Vagina (tissue), 2 donors: Measurements from ENCODE around the gene KCNQ2. TPM values are rescaled to one million over a fixed set of nuclear protein-coding genes. Genes with fewer than 3 reads are reported as not detected.

Experiments used
- DNase-seq, 2 donors: peaks; one replicate each; pipeline ENCODE4 v3.0.0-alpha.2; 2017; ENCODE audit errors: extremely low spot score in 2 of 2
- H3K27ac ChIP-seq: fragments of 200-600 bp; sonication (generic); one replicate; pipeline ENCODE4 v1.5.1; 2019
- H3K27me3 ChIP-seq: fragments of 200-600 bp; sonication (generic); one replicate; pipeline ENCODE4 v1.5.1; 2019
- H3K36me3 ChIP-seq, 2 donors: fragments of 200-600 bp; sonication (generic); one replicate each; pipeline ENCODE4 v1.5.1; 2017 to 2019
- H3K4me1 ChIP-seq: fragments of 200-600 bp; sonication (generic); one replicate; pipeline ENCODE4 v1.5.1; 2019
- H3K4me3 ChIP-seq, 2 donors: fragments of 200-600 bp; sonication (generic); 1 replicate in 1 of 2; 2 replicates in 1 of 2; pipeline ENCODE4 v1.5.1; 2016 to 2019
- H3K9me3 ChIP-seq: fragments of 200-600 bp; sonication (generic); one replicate; pipeline ENCODE4 v1.5.1; 2019
- POLR2A ChIP-seq, 2 donors: fragments of 450-650 bp; IDR thresholded peaks; one replicate each; pipeline ENCODE4 v1.6.1; 2017; ENCODE audit warnings: antibody characterized with exemption in 2 of 2, mild to moderate bottlenecking in 2 of 2, moderate library complexity in 2 of 2
- POLR2AphosphoS5 ChIP-seq, 2 donors: sonication (generic); formaldehyde crosslinking; IDR thresholded peaks; one replicate each; pipeline ENCODE4 v1.9.0; 2017; ENCODE audit warnings: antibody characterized with exemption in 2 of 2, mild to moderate bottlenecking in 2 of 2, low read depth in 1 of 2; ENCODE audit not compliant: insufficient read depth in 1 of 2
- intact Hi-C: fragments of 100-400 bp; cut with DNase I; formaldehyde crosslinking; loops from one replicate; pipeline ENCODE4 v1.15.1; 2023
- total RNA-seq: library from RNA; depleted of rRNA; stranded (reverse); fragments of >200 nt; gene quantifications from one replicate; pipeline ENCODE4 v1.2.3, GENCODE V29; 2016
- TF ChIP-seq, protein P1 (sequence below), 3 experiments: fragments of 450-650 bp in 2 of 3; fragments of 200-600 bp in 1 of 3; sonication (generic) in 1 of 3; IDR thresholded peaks; one replicate each; pipeline ENCODE4 v1.5.1; 2017 to 2019; ENCODE audit warnings: antibody characterized with exemption in 3 of 3, mild to moderate bottlenecking in 2 of 3, moderate library complexity in 2 of 3

The KCNQ2 gene
- total RNA-seq, 1 donor from 2014 or later, result 1.2 TPM

DNA sequence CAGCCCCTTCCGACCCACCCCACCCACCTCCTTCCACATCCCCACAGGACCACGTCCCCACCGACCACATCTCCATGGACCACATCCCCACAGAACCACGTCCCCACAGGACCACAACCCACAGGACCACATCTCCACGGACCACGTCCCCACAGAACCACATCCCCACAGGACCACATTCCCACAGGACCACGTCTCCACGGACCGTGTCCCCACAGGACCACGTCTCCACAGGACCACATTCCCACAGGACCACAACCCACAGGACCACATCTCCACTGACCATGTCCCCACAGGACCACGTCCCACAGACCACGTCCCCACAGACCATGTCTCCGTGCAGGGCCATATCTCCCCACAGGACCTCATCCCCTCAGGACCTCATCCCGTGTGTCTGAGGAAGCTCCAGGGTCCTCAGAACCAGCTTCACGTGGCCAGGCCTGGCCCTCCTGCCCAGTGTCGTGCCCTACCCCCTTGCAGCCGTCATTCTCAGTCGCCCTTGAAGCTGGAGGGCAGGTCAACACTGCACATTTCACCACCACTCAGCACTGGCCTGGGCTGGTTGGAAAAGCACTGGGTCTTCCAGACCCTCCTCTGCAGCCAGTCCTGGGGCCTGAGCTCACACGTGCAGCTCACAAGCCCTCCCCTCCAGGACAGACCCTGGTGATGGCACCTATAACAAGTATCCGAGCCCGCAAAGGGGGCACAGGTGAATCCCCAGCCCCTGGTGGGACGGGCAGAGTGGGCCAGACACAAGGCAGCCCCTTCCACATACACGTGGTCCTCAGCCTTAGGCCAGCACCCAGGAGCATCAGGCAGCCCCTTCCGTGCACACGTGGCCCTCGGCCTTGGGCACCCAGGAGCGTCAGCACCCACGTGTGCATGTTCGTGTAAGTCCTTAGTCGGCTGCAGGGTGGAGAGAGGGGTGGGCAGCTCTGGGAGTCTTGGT is 115.2 kb downstream of the KCNQ2 start:
- H3K4me1 ChIP-seq, result peaks cover 13% of the 10 kb centered on the region
- no peaks in the 10 kb centered on the region for H3K9me3 ChIP-seq
- H3K27ac ChIP-seq, result no peak overlapping the region
- TF ChIP-seq POLR2A (IDR thresholded peaks at IDR 0.05), result no peak
- TF ChIP-seq, protein P1, sequence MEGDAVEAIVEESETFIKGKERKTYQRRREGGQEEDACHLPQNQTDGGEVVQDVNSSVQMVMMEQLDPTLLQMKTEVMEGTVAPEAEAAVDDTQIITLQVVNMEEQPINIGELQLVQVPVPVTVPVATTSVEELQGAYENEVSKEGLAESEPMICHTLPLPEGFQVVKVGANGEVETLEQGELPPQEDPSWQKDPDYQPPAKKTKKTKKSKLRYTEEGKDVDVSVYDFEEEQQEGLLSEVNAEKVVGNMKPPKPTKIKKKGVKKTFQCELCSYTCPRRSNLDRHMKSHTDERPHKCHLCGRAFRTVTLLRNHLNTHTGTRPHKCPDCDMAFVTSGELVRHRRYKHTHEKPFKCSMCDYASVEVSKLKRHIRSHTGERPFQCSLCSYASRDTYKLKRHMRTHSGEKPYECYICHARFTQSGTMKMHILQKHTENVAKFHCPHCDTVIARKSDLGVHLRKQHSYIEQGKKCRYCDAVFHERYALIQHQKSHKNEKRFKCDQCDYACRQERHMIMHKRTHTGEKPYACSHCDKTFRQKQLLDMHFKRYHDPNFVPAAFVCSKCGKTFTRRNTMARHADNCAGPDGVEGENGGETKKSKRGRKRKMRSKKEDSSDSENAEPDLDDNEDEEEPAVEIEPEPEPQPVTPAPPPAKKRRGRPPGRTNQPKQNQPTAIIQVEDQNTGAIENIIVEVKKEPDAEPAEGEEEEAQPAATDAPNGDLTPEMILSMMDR (IDR thresholded peaks at IDR 0.05), result no peak
- no peak for TF ChIP-seq POLR2AphosphoS5 (IDR thresholded peaks at IDR 0.05; ENCODE audit: insufficient read depth in 1 of 2, low read depth in 1 of 2)
- no peak for DNase-seq
- H3K27me3 ChIP-seq, result peaks cover 6% of the 10 kb centered on the region
- intact Hi-C loops, result no loop called here
- H3K4me3 ChIP-seq, result no peak overlapping the region
- H3K36me3 ChIP-seq, result no peaks in the 10 kb centered on the region

DNA sequence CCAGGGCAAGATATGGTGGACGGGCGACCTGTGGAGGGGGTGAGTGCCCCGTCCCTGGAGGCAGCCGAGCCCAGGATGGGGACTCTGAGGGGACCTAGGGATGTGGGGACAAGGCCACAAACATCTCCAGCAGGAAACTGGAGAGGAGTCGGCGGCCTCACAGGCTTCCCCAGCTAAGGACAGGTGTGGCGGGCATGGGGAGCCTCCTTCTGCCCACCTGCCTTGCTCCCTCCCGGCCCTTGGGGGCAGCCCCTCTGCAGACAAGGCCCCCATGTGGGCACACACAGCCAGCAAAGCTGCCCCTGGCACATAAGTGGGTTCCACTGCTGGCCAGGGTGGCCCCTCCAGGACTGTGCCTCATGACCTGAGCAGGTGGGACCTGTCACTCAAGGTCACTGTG is 115.9 kb downstream of the KCNQ2 start:
- H3K4me3 ChIP-seq, result no peak overlapping the region
- H3K4me1 ChIP-seq, result peaks cover 16% of the 10 kb centered on the region
- TF ChIP-seq, protein P1 (IDR thresholded peaks at IDR 0.05), result no peak
- no peak for TF ChIP-seq POLR2A (IDR thresholded peaks at IDR 0.05)
- no peak for TF ChIP-seq POLR2AphosphoS5 (IDR thresholded peaks at IDR 0.05; ENCODE audit: insufficient read depth in 1 of 2, low read depth in 1 of 2)
- H3K9me3 ChIP-seq, result no peaks in the 10 kb centered on the region
- no peak overlapping the region for H3K27ac ChIP-seq
- DNase-seq, result no peak
- peaks cover 6% of the 10 kb centered on the region for H3K27me3 ChIP-seq
- H3K36me3 ChIP-seq, result no peaks in the 10 kb centered on the region
- intact Hi-C loops, result no loop called here

DNA sequence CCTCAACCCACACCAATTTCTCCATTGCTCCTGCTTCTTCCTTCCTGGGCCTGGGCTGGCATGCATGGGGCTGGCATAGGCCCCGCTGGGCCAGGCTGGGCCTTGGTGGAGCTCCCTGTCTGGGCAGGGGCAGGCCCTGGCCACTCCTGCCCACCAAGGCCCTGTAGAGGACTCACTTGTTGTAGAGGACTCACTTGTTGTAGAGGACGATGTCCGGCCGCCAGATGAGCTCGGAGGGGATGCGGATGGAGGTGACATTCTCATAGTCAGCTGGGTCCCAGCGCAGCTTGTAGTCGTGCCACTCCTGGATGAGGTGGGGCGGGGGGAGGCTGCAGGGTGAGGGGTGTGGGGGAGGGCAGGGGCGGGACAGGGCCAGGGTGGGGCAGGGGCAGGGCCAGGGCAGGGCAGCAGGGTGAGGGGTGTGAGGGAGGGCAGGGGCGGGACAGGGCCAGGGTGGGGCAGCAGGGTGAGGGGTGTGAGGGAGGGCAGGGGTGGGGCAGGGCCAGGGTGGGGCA is 116.6 kb downstream of the KCNQ2 start:
- TF ChIP-seq, protein P1 (IDR thresholded peaks at IDR 0.05), result no peak
- TF ChIP-seq POLR2A (IDR thresholded peaks at IDR 0.05), result no peak
- TF ChIP-seq POLR2AphosphoS5 (IDR thresholded peaks at IDR 0.05; ENCODE audit: insufficient read depth in 1 of 2, low read depth in 1 of 2), result no peak
- H3K27me3 ChIP-seq, result peaks cover 6% of the 10 kb centered on the region

DNA sequence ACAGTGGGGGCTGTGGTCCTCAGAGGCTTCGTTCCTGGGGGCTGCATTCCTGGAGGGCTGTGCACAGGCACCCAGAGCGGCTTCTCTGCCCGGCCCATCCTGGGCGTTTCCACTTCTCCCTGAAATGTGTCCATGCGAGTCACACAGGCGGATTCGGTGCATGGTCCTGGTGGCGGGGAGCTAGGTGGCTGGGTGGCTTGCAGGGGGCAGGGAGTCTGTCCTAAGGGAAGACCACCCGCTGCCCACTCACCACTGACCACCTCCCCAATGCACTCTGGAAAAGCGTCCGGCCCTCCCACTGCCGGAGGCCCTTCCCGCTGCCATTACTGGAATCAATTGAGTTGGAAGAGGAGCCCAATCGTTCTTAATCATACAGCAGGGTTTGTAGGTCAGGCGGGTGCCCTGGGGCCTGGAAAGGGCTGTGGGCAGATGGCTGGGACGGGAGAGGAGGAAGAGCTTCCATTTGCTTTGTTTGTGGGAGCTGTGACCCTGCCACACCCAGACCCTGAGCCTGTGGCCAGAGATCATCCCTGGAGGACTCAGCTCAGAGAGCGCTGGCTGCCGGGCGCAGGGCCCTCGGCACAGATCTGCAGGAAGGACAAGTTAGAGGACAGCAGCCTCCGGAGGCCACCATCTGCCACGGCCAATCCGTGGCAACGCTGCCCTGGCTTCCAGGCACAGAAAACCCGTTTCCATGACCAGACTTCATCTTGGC is 117.7 kb downstream of the KCNQ2 start:
- no peaks in the 10 kb centered on the region for H3K9me3 ChIP-seq
- H3K36me3 ChIP-seq, result no peaks in the 10 kb centered on the region
- DNase-seq, result no peak
- no peak overlapping the region for H3K4me3 ChIP-seq
- H3K4me1 ChIP-seq, result peaks cover 8% of the 10 kb centered on the region
- intact Hi-C loops, result no loop called here
- no peak overlapping the region for H3K27ac ChIP-seq
- no peak for TF ChIP-seq POLR2AphosphoS5 (IDR thresholded peaks at IDR 0.05; ENCODE audit: insufficient read depth in 1 of 2, low read depth in 1 of 2)
- no peak for TF ChIP-seq POLR2A (IDR thresholded peaks at IDR 0.05)
- TF ChIP-seq, protein P1 (IDR thresholded peaks at IDR 0.05), result no peak
- H3K27me3 ChIP-seq, result no peaks in the 10 kb centered on the region

More for the DNA sequence above, 116.6 kb downstream of the KCNQ2 start:
- no peak for DNase-seq
- no peak overlapping the region for H3K4me3 ChIP-seq
- no peak overlapping the region for H3K27ac ChIP-seq
- H3K36me3 ChIP-seq, result no peaks in the 10 kb centered on the region
- intact Hi-C loops, result no loop called here
- peaks cover 14% of the 10 kb centered on the region for H3K4me1 ChIP-seq
- H3K9me3 ChIP-seq, result no peaks in the 10 kb centered on the region
